Ovary (tissue), 3 donors: Measurements from ENCODE around the gene P2RX6.

Experiments
- POLR2A ChIP-seq: fragments of 450-650 bp; IDR thresholded peaks from one replicate; pipeline ENCODE4 v1.6.1; 2017; ENCODE audit warnings: antibody characterized with exemption, mild to moderate bottlenecking, moderate library complexity
- TF ChIP-seq, protein P1 (sequence below), 3 donors: fragments of 450-650 bp in 2 of 3; fragments of 200-600 bp in 1 of 3; IDR thresholded peaks; one replicate each; pipeline versions ENCODE4 v1.5.1 to v1.8.0; 2016 to 2022; ENCODE audit warnings: antibody characterized with exemption in 3 of 3, mild to moderate bottlenecking in 1 of 3
- donor health status: DM: no; HTN: no; CAD: no.

DNA sequence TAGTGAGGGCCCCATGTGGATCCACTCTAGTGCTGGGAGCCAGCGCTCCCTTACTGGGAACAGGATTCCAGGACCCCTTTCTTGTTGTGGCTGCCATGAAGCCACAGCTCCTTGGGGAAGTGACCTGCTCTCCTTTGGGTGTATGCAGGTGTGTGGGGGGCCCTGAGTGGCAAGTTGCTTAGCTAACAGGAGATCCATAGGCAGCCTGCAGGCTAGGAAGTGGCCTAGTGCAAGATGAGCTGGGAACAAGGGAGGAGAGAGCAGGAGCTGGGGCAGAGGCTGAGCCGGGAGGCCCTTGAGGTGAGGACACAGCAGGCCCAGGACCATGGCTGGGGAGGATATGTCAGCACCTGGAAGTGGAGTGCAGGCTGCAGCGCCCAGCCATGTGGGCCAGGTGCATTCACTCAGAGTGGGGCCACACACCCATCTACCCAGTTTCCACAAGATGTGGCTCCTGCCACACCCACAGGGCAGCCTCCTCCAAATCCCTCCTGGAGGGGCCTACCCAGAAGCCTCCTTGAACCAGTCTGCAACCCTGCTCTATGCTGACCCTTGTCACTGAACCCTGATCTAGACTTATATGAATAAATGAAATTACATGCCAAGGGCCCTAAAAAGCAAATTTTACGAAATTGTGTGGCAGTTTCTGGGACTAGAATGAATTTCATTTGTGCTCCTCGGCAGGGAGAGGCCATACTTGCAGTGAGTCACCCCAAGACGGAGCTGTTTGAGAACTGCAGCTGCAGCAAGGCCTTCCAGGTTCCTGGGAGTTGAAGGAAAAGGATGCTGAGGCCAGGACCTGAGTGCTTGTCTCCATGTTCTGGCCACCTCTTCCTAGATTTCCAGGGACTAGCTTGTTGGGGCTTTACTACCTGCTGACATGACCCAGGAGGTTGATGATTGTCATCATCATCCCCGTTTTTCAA, 16.3 kb upstream of the P2RX6 start:
- TF ChIP-seq, protein P1, sequence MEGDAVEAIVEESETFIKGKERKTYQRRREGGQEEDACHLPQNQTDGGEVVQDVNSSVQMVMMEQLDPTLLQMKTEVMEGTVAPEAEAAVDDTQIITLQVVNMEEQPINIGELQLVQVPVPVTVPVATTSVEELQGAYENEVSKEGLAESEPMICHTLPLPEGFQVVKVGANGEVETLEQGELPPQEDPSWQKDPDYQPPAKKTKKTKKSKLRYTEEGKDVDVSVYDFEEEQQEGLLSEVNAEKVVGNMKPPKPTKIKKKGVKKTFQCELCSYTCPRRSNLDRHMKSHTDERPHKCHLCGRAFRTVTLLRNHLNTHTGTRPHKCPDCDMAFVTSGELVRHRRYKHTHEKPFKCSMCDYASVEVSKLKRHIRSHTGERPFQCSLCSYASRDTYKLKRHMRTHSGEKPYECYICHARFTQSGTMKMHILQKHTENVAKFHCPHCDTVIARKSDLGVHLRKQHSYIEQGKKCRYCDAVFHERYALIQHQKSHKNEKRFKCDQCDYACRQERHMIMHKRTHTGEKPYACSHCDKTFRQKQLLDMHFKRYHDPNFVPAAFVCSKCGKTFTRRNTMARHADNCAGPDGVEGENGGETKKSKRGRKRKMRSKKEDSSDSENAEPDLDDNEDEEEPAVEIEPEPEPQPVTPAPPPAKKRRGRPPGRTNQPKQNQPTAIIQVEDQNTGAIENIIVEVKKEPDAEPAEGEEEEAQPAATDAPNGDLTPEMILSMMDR (IDR thresholded peaks at IDR 0.05): no peak
- no peak for TF ChIP-seq POLR2A
